ENCODE data around the gene GPRC5C.
A peak's percentile ranks its signal among the peaks of the same experiment; 100 is the strongest.

The GPRC5C gene

DNA sequence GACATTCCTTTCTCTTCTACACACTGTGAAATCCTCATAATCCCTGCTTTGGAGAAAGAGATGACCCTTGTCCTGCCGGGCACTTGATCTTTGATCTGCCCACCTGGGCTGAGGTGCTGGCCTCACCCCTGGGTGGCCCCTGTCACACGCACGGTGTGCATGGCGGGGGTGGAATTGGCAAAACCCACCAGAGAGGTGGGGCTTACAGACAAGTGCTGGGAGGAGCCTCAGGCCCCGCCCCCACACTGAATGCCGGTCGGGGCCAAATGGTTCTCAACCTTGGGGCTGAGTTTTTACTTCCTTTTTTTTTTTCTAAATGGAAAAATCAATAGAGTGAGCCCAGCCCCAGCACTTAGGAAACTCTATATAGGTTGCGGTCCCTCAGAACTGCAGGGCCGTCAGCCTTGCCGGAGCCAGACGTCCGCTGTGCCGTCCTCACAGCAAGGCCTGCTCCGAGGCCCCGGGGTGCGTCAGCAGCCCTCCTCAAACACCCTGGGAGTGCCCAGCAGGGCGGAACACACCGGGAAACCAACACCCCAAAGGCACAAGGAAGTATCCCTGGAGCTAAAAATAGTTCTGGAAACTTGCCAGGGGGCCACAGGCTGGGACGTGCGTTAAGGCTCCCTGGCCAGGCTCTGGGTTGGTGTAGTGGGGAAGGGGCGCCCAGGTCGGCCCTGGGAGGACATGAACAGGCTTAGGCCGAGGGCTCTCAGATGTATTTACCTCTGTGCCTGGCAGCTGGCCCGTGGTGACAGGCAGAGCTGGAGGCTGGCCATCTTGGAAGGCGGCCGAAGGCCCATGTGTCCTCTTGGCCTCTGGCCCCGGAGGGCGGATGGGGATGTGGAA is 11.0 kb downstream of the GPRC5C start (continued):
- TF ChIP-seq ZNF394 (tag by site-specific recombination; IDR thresholded peaks at IDR 0.05; ENCODE audit: borderline replicate concordance) (no peak), ZNF792 (tag by site-specific recombination; IDR thresholded peaks at IDR 0.05) (no peak), ZNF585B (tag by site-specific recombination; IDR thresholded peaks at IDR 0.05) (no peak), PRDM10 (tag by site-specific recombination; IDR thresholded peaks at IDR 0.05) (peak; percentile 62), ZNF10 (tag by site-specific recombination; IDR thresholded peaks at IDR 0.05) (no peak), ZNF747 (tag by site-specific recombination; IDR thresholded peaks at IDR 0.05) (no peak), ZNF138 (tag by site-specific recombination; IDR thresholded peaks at IDR 0.05; ENCODE audit: borderline replicate concordance) (no peak), ZNF600 (tag by site-specific recombination; IDR thresholded peaks at IDR 0.05) (peak; percentile 52; the same call in 1 of the 2 replicates), REPIN1 (tag by site-specific recombination; IDR thresholded peaks at IDR 0.05; ENCODE audit: low read depth) (no peak), ZNF23 (tag by site-specific recombination; IDR thresholded peaks at IDR 0.05; ENCODE audit: borderline replicate concordance) (no peak), ZNF302 (tag by site-specific recombination; IDR thresholded peaks at IDR 0.05; ENCODE audit: low read depth) (no peak), ZNF544 (tag by site-specific recombination; IDR thresholded peaks at IDR 0.05) (no peak), FEZF1 (tag by site-specific recombination; IDR thresholded peaks at IDR 0.05) (no peak), ZNF324 (tag by site-specific recombination; IDR thresholded peaks at IDR 0.05) (peak; percentile 67; the same call in 1 of the 2 replicates), ZNF560 (tag by site-specific recombination; IDR thresholded peaks at IDR 0.05; ENCODE audit: borderline replicate concordance) (no peak), ZNF664 (tag by site-specific recombination; IDR thresholded peaks at IDR 0.05) (no peak), WT1 (tag by site-specific recombination; IDR thresholded peaks at IDR 0.05) (peak; percentile 73), GLI2 (tag by site-specific recombination; IDR thresholded peaks at IDR 0.05; ENCODE audit: borderline replicate concordance, low read depth) (no peak), ATF2 (tag by site-specific recombination; IDR thresholded peaks at IDR 0.05; ENCODE audit: low read depth) (no peak), KLF1 (tag by site-specific recombination; IDR thresholded peaks at IDR 0.05) (peak; percentile 88), ZIC2 (tag by site-specific recombination; IDR thresholded peaks at IDR 0.05) (peak; percentile 99), ZNF416 (tag by site-specific recombination; IDR thresholded peaks at IDR 0.05) (no peak), ZNF548 (tag by site-specific recombination; IDR thresholded peaks at IDR 0.05) (no peak), ZNF239 (tag by site-specific recombination; IDR thresholded peaks at IDR 0.05) (no peak), ZNF558 (tag by site-specific recombination; IDR thresholded peaks at IDR 0.05) (no peak), ZNF677 (tag by site-specific recombination; IDR thresholded peaks at IDR 0.05) (no peak), OVOL3 (tag by site-specific recombination; IDR thresholded peaks at IDR 0.05) (no peak), ZNF366 (tag by site-specific recombination; conservative IDR thresholded peaks at IDR 0.05) (0 out of 2 replicates have a peak, but pooled peaks have one; percentile 21), ZNF16 (tag by site-specific recombination; IDR thresholded peaks at IDR 0.05; ENCODE audit: low read depth) (no peak), MZF1 (tag by site-specific recombination; IDR thresholded peaks at IDR 0.05; ENCODE audit: borderline replicate concordance) (no peak), ZNF658 (tag by site-specific recombination; IDR thresholded peaks at IDR 0.05) (no peak), ZNF549 (tag by site-specific recombination; IDR thresholded peaks at IDR 0.05) (no peak)
- TF ChIP-seq, protein P1, sequence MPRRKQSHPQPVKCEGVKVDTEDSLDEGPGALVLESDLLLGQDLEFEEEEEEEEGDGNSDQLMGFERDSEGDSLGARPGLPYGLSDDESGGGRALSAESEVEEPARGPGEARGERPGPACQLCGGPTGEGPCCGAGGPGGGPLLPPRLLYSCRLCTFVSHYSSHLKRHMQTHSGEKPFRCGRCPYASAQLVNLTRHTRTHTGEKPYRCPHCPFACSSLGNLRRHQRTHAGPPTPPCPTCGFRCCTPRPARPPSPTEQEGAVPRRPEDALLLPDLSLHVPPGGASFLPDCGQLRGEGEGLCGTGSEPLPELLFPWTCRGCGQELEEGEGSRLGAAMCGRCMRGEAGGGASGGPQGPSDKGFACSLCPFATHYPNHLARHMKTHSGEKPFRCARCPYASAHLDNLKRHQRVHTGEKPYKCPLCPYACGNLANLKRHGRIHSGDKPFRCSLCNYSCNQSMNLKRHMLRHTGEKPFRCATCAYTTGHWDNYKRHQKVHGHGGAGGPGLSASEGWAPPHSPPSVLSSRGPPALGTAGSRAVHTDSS (tag by site-specific recombination; IDR thresholded peaks at IDR 0.05), result no peak
